GM23338 (cell line): ENCODE measurements around the gene CUX1. TPM values are rescaled to one million over a fixed set of nuclear protein-coding genes. Genes with fewer than 3 reads are reported as not detected.
A peak's percentile ranks its signal among the peaks of the same experiment; 100 is the strongest.

Experiments used
- ATAC-seq: fragments of 200-7000 bp; cut with Tn5 transposase; 3 replicates; pipeline ENCODE4 v1.9.1; 2020
- DNase-seq: peaks from one replicate; pipeline ENCODE4 v3.0.0-alpha.2; 2015; ENCODE audit warnings: low spot score
- H2AFZ ChIP-seq: fragments of 200-600 bp; sonication (generic); 2 replicates; pipeline ENCODE4 v1.8.0; 2016; ENCODE audit warnings: antibody characterized with exemption, mild to moderate bottlenecking, moderate library complexity
- H3F3A ChIP-seq: fragments of 200-600 bp; sonication (generic); replicated peaks from 2 replicates; pipeline ENCODE4 v1.8.0; 2017; ENCODE audit warnings: antibody characterized with exemption, mixed run types, low read depth
- H3K27ac ChIP-seq: fragments of 200-600 bp; sonication (generic); 2 replicates; pipeline ENCODE4 v1.6.1; 2016; ENCODE audit warnings: low read depth
- H3K27me3 ChIP-seq: fragments of 200-600 bp; sonication (generic); 2 replicates; pipeline ENCODE4 v1.8.0; 2016; ENCODE audit warnings: mild to moderate bottlenecking, mixed run types, moderate library complexity; ENCODE audit not compliant: insufficient read depth
- H3K36me3 ChIP-seq: fragments of 200-600 bp; sonication (generic); 2 replicates; pipeline ENCODE4 v1.8.0; 2016; ENCODE audit warnings: mild to moderate bottlenecking; ENCODE audit not compliant: insufficient read depth
- H3K4me1 ChIP-seq: fragments of 200-600 bp; sonication (generic); 2 replicates; pipeline ENCODE4 v1.8.0; 2016; ENCODE audit warnings: mild to moderate bottlenecking, moderate library complexity; ENCODE audit not compliant: insufficient read depth
- H3K4me2 ChIP-seq: fragments of 200-600 bp; sonication (generic); 2 replicates; pipeline ENCODE4 v1.7.1; 2017; ENCODE audit warnings: mixed run types
- H3K4me3 ChIP-seq: fragments of 200-600 bp; sonication (generic); 2 replicates; pipeline ENCODE4 v1.6.1; 2016; ENCODE audit warnings: mixed run types
- H3K79me2 ChIP-seq: fragments of 200-600 bp; sonication (generic); replicated peaks from 2 replicates; pipeline ENCODE4 v1.8.0; 2017; ENCODE audit warnings: mild to moderate bottlenecking; ENCODE audit not compliant: insufficient read depth
- H3K9me2 ChIP-seq: fragments of 200-600 bp; sonication (generic); 2 replicates; pipeline ENCODE4 v1.8.0; 2017; ENCODE audit not compliant: insufficient read depth
- H4K20me1 ChIP-seq: fragments of 200-600 bp; sonication (generic); replicated peaks from 2 replicates; pipeline ENCODE4 v1.8.0; 2017; ENCODE audit warnings: mild to moderate bottlenecking; ENCODE audit not compliant: insufficient read depth
- H3K27ac Mint-ChIP-seq: 2 replicates; pipeline ENCODE4 v1.8.0; 2020; ENCODE audit warnings: inconsistent platforms, mild to moderate bottlenecking, moderate library complexity, mixed read lengths
- H3K27me3 Mint-ChIP-seq: 3 replicates; pipeline ENCODE4 v1.8.0; 2022; ENCODE audit warnings: low read depth, mild to moderate bottlenecking, moderate library complexity, mixed read lengths, inconsistent platforms; ENCODE audit not compliant: insufficient read depth, poor library complexity
- H3K36me3 Mint-ChIP-seq: 3 replicates; pipeline ENCODE4 v1.8.0; 2021; ENCODE audit warnings: low read depth, mild to moderate bottlenecking, inconsistent platforms, moderate library complexity, mixed read lengths
- H3K4me1 Mint-ChIP-seq: 3 replicates; pipeline ENCODE4 v1.8.0; 2020; ENCODE audit warnings: mild to moderate bottlenecking, inconsistent platforms, mixed read lengths
- H3K4me3 Mint-ChIP-seq: 3 replicates; pipeline ENCODE4 v1.8.0; 2021; ENCODE audit warnings: moderate library complexity, mild to moderate bottlenecking, inconsistent platforms, mixed read lengths
- H3K9me3 Mint-ChIP-seq: 3 replicates; pipeline ENCODE4 v1.8.0; 2020; ENCODE audit warnings: moderate library complexity, mild to moderate bottlenecking, inconsistent platforms, mixed read lengths
- CTCF ChIP-seq, 2 experiments: fragments of 200-600 bp in 1 of 2; sonication (generic) in 1 of 2; conservative IDR thresholded peaks; 2 replicates each; pipeline versions ENCODE4 v1.5.1 to v1.6.1; 2016 to 2017; ENCODE audit warnings: antibody characterized with exemption in 2 of 2, low read depth in 2 of 2, mild to moderate bottlenecking in 2 of 2, moderate library complexity in 1 of 2
- REST ChIP-seq: IDR thresholded peaks from one replicate; pipeline ENCODE4 v1.6.1; 2018; ENCODE audit warnings: antibody characterized with exemption; ENCODE audit not compliant: unreplicated experiment
- STAT1 ChIP-seq: IDR thresholded peaks from one replicate; pipeline ENCODE4 v1.6.1; 2016; ENCODE audit warnings: antibody characterized with exemption; ENCODE audit not compliant: unreplicated experiment
- polyA plus RNA-seq: library from polyadenylated mRNA; unstranded; fragments of >200 nt; fragmentation: Nextera tagmentation; extraction: Ambion mirVana; gene quantifications from 2 replicates; pipeline ENCODE4 v1.2.1, GENCODE V29; 2016
- total RNA-seq: library from RNA; depleted of rRNA; stranded (reverse); fragments of >200 nt; shearing (Covaris generic); gene quantifications from 2 replicates; pipeline ENCODE4 v1.2.3, GENCODE V29; 2014
- TF ChIP-seq, protein P1 (sequence below): IDR thresholded peaks from 2 replicates; pipeline ENCODE4 v1.6.1; 2016; ENCODE audit warnings: antibody characterized with exemption

CUX1 gene
- total and polyA plus RNA-seq, 2 experiments from 2014 or later, result 49.9 to 64.0 TPM

GRCh38 chr7:102068846-102069245 is 251.4 kb downstream of the CUX1 start (continued):
- TF ChIP-seq CTCF (conservative IDR thresholded peaks at IDR 0.05; ENCODE audit: low read depth in 2 of 2), result no peak

GRCh38 chr7:102069931-102070629 is 252.7 kb downstream of the CUX1 start:
- ATAC-seq (peak; percentile 41), DNase-seq (peak; percentile 58)
- Histone ChIP-seq H3K4me3 (no peak overlapping the region), H3F3A (no peaks in the 10 kb centered on the region), H3K36me3 (no peaks in the 10 kb centered on the region; the same call in 1 of the 2 replicates), H3K79me2 (peaks cover 5% of the 10 kb centered on the region; the same call in 1 of the 2 replicates), H3K27ac (peak overlapping the region; percentile 67), H3K9me2 (no peaks in the 10 kb centered on the region), H3K4me2 (no peak overlapping the region), H3K4me1 (peaks cover 8% of the 10 kb centered on the region; the same call in 1 of the 2 replicates), H3K27me3 (no peaks in the 10 kb centered on the region), H4K20me1 (no peaks in the 10 kb centered on the region; the same call in none of the 2 replicates), H2AFZ (no peak overlapping the region)
- Mint-ChIP-seq H3K27ac (0 out of 2 replicates have a peak overlapping the region, but pooled peaks have one; percentile 0), H3K36me3 (peaks cover 48% of the 10 kb centered on the region), H3K4me3 (no peak overlapping the region), H3K9me3 (peaks cover 5% of the 10 kb centered on the region; the same call in 2 of the 3 replicates), H3K4me1 (peaks cover 20% of the 10 kb centered on the region), H3K27me3 (peaks cover 15% of the 10 kb centered on the region)
- TF ChIP-seq REST (no peak), CTCF (conservative IDR thresholded peaks at IDR 0.05; ENCODE audit: low read depth in 2 of 2) (peak; percentile 68 to 74), STAT1 (no peak)
- TF ChIP-seq, protein P1, sequence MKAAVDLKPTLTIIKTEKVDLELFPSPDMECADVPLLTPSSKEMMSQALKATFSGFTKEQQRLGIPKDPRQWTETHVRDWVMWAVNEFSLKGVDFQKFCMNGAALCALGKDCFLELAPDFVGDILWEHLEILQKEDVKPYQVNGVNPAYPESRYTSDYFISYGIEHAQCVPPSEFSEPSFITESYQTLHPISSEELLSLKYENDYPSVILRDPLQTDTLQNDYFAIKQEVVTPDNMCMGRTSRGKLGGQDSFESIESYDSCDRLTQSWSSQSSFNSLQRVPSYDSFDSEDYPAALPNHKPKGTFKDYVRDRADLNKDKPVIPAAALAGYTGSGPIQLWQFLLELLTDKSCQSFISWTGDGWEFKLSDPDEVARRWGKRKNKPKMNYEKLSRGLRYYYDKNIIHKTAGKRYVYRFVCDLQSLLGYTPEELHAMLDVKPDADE, result no peak
